ENCODE results near the gene SPZ1.
"Not testable (repeated sequence)": the region's sequence is repeated elsewhere in the genome, so short reads cannot be mapped to it uniquely, and the experiment has no call there.

SPZ1 gene, protein sequence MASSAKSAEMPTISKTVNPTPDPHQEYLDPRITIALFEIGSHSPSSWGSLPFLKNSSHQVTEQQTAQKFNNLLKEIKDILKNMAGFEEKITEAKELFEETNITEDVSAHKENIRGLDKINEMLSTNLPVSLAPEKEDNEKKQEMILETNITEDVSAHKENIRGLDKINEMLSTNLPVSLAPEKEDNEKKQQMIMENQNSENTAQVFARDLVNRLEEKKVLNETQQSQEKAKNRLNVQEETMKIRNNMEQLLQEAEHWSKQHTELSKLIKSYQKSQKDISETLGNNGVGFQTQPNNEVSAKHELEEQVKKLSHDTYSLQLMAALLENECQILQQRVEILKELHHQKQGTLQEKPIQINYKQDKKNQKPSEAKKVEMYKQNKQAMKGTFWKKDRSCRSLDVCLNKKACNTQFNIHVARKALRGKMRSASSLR

GRCh38 chr5:80319702-80320101, at the start of gene SPZ1:
TSS of gene SPZ1 (plus strand) at chr5:80320002. CDS start at chr5:80320216, 214 bp downstream.
- DNase-seq (ENCODE audit: low read depth in 2 of 2): no peak

- not testable (repeated sequence) for DNase-seq (ENCODE audit: low read depth in 2 of 2)
Measured at GRCh38 chr5:80270543-80270942, 49.3 kb upstream of the SPZ1 start.

DNA sequence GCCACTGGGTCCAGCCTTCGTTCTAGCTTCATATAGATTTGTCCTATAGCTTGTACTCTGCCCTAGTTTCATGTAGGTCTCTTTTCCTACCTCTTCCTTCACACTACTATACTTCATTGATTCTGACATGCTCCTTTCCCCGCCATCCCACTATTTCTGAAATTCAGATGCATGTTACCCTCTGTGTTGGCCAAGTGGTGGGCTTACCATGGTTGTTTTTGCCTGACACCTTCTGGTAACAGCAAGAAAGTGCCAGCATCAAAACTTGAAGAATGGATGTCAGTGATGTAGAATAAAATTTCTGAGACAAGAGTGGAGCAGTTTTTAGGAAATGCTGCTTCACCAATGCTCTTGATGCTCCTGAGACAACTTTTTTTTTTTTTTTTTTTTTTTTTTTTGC, 44.5 kb upstream of the SPZ1 start:
- DNase-seq (ENCODE audit: low read depth in 2 of 2): no peak

- no peak for DNase-seq (ENCODE audit: low read depth in 2 of 2)
Measured at GRCh38 chr5:80276186-80276585, 43.6 kb upstream of the SPZ1 start.

GRCh38 chr5:80277191-80277590, 42.6 kb upstream of the SPZ1 start:
- DNase-seq (ENCODE audit: low read depth in 2 of 2): no peak

DNA sequence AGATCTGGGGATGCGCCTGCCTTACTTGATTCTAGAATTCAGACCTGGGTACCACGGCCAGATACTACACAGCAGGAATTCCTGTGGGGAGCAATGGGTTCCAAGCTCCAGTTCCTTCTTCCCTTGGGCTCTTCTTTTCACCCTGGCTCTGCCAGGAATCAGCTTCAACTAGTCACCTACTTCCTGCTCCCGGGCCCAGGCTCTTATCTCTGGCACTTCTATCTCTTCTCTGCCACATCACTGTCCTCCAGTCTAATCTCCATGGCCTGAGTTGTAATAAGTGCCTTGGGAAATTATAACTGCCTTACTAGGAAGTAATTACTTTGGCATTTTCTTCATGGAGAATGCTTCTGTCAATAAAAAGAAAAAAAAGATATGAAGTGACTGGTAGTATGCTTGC, 37.7 kb upstream of the SPZ1 start:
- no peak for DNase-seq (ENCODE audit: low read depth in 2 of 2)

DNA sequence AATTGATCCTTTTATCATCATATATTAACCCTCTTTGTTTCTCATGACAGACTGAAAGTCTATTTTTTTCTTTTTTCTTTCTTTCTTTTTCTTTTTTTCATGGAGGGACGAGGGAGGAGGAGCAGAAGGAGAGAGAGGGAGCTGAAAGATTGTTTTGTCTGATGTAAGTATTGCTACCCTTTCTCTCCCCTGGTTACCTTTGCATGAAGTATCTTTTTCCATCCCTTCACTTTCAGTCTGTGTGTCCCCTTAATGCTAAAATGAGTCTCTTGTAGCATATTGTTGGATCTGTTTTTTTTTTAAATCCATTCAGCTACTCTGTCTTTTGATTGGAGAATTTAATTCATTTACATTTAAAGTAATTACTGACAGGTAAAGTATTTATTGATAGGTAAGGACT, 36.4 kb upstream of the SPZ1 start:
- no peak for DNase-seq (ENCODE audit: low read depth in 2 of 2)

GRCh38 chr5:80284720-80285119, 35.1 kb upstream of the SPZ1 start:
- no peak for DNase-seq (ENCODE audit: low read depth in 2 of 2)

DNA sequence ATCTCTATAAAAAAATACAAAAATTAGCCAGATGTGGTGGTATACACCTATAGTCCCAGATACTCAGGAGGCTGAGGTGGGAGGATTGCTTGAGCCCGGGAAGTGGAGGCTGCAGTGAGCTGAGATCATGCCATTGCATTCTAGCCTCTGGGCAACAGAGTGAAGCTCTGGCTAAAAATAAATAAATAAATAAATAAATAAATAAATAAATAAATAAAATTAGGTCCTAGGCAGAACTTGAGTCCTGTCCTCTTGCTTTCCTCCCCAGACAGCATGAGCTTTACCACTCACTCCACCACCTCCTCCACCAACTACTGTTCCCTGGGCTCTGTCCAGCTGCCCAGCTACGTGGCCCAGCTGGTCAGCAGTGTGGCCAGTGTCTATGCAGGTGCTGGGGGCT, 31.6 kb upstream of the SPZ1 start:
- no peak for DNase-seq (ENCODE audit: low read depth in 2 of 2)

DNA sequence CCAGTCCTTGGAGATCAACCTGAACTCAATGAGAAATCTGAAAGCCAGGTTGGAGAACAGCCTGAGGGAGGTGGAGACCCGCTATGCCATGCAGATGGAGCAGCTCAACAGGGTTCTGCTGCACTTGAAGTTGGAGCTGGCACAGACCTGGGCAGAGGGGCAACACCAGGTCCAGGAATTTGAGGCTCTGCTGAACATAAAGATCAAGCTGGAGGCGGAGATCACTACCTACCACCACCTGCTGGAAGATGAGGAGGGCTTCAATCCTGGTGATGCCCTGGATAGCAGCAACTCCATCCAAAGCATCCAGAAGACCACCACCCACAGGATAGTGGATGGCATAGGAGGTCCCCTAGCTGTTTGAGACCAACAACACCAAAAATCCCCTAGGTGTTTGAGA, 30.5 kb upstream of the SPZ1 start:
- no peak for DNase-seq (ENCODE audit: low read depth in 2 of 2)

GRCh38 chr5:80291761-80292160, 28.0 kb upstream of the SPZ1 start:
- no peak for DNase-seq (ENCODE audit: low read depth in 2 of 2)

GRCh38 chr5:80296121-80296520, 23.7 kb upstream of the SPZ1 start:
- no peak for DNase-seq (ENCODE audit: low read depth in 2 of 2)

DNA sequence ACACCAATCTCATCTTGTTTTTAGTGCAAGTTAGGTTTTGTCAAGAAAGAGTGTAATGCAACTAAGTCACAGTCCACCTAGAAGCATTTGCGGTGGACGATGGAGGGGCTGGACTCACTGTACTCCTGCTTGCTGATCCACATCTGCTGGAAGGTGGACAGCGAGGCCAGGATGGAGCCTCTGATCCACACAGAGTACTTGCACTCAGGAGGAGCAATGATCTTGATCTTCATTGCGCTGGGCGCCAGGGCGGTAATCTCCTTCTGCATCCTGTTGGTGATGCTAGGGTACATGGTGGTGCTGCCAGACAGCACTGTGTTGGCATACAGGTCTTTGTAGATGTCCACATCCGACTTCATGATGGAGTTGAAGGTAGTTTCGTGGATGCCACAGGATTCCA, 20.2 kb upstream of the SPZ1 start:
- no peak for DNase-seq (ENCODE audit: low read depth in 2 of 2)

DNA sequence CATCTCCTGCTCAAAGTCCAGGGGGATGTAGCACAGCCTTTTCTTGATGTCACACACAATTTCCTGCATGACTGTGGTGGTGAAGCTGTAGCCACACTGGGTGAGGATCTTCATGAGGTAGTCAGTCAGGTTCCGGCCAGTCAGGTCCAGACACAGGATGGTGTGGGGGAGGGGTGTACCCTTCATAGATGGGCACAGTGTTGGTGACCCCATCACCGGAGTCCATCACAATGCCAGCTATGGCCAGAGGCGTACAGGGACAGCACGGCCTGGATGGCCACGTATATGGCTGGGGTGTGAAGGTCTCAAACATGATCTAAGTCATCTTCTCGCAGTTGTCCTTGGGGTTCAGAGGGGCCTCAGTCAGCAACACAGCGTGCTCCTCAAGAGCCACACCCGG, 19.7 kb upstream of the SPZ1 start:
- DNase-seq (ENCODE audit: low read depth in 2 of 2): no peak

GRCh38 chr5:80300796-80301195, 19.0 kb upstream of the SPZ1 start:
- not testable (repeated sequence) for DNase-seq (ENCODE audit: low read depth in 2 of 2)

- DNase-seq (ENCODE audit: low read depth in 2 of 2): not testable (repeated sequence)
Measured at GRCh38 chr5:80301342-80301741, 18.5 kb upstream of the SPZ1 start.

GRCh38 chr5:80302636-80303035, 17.2 kb upstream of the SPZ1 start:
- no peak for DNase-seq (ENCODE audit: low read depth in 2 of 2)

DNA sequence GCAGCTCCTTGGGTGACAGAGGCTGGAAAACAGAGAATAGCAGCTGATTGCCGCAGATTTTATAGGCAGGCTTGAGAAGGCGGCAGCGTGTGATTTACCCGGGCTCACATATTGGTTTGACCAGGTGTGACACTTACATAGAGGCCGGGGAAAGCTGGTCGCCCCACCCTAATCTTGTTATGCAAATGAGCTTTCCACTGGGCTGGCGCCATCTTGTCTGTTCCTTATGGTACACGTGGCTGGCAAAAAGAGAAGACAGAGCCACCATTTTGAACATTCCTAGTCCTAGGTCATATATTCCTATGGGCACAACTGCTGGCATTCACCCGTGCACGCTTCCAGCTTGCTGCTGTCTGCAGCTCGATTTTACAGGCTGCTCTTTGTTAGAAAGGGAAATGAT, 11.3 kb upstream of the SPZ1 start:
- no peak for DNase-seq (ENCODE audit: low read depth in 2 of 2)

DNA sequence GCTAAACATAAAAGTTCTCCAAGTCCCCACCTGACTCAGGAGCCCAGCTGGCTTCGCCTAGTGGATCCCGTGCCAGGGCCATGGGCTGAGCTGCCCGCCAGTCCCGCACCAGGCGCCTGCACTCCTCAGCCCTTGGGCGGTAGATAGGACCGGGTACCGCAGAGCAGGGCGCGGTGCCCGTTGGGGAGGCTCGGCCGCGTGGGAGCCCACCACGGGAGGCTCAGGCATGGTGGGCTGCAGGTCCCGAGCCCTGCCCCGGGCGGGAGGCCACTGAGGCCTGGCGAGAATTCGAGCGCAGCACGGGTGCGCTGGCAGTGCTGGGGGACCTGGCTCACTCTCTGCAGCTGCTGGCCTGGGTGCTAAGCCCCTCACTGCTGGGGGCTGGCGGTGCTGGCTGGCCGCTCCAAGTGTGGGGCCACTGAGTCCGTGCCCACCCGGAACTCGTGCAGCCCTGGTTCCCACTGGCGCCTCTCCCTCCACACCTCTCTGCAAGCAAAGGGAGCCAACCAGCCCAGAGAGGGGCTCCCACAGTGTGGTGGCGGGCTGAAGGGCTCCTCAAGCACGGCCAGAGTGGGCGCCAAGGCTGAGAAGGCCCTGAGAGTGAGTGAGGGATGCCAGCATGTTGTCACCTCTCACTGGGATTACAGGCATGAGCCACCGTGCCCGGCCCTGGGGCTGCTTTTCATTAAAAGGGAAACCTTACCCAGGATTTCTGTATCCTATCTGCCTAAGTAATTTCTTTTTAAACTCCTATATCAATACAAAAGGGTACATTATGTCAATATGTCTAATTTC, 9.7 kb upstream of the SPZ1 start:
- DNase-seq (ENCODE audit: low read depth in 2 of 2): no peak

DNA sequence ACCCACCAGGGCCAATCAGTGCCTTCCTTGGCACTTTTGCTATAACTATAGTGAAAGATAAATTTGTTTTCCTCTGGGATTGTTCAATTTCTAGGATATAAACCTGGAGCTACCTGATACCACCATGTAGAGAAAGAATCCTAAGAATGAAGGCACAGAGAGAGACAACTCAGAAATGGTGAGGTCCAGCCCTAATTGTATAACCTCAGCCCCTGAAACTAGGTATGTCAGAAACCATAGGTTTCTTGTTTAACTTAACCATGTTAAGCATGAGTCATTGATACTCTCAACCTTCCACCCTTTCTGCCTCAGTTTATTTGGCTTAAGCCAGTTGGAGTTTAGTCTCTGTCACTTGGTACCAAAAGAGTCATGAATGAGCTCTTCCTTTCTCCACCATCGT, 4.6 kb upstream of the SPZ1 start:
- no peak for DNase-seq (ENCODE audit: low read depth in 2 of 2)

GRCh38 chr5:80318212-80318611, 1.6 kb upstream of the SPZ1 start:
- no peak for DNase-seq (ENCODE audit: low read depth in 2 of 2)

DNA sequence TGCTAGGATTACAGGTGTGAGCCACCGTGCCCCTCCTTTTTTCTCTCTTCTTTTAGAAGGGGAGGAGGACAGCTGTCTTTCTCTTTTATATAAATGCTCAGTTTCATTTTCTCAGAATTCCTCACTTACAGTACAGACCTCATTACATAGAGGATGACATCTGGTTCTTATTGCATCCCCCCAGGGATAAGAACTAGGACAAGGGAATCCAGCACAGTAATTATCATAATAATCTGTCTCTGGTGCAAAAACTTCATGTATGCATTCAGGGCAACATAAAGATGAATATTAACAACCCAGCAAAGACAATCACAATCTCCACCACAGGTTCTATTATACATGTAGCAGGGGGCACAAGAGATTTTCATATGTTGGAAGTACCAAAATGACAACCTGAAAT, 5.1 kb downstream of the SPZ1 start:
- DNase-seq (ENCODE audit: low read depth in 2 of 2): no peak

DNA sequence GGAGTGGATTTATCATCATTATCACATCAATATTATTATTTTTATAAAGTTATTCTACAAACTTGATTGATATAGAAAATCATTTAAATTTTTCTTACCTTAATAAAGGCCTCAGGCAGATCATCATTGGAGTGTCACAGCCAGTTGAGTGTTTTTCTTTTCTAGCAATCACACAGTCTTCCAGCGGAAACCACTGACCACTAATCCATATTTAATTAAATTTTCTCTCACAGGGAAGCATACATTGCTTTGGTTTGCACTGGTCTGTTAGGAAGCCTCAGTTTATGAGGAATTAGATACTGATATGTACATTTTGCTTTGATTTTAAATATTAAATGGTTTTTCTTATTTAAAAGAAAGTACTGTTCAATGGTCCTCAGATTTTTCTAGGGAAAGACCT, 6.7 kb downstream of the SPZ1 start:
- no peak for DNase-seq (ENCODE audit: low read depth in 2 of 2)
